Osteoblast (primary cell): ENCODE data around the gene TREM1. TPM values are rescaled to one million over a fixed set of nuclear protein-coding genes. Genes with fewer than 3 reads are reported as not detected.
A peak's percentile ranks its signal among the peaks of the same experiment; 100 is the strongest.
"Not testable (repeated sequence)": the region's sequence is repeated elsewhere in the genome, so short reads cannot be mapped to it uniquely, and the experiment has no call there.

Experiments
- DNase-seq: peaks from one replicate; pipeline ENCODE4 v3.0.0; 2011; ENCODE audit warnings: low spot score, mixed read lengths; ENCODE audit not compliant: insufficient read length; ENCODE audit errors: missing footprints
- H2AFZ ChIP-seq: 2 replicates; pipeline ENCODE4 v1.6.0; 2011; ENCODE audit warnings: mild to moderate bottlenecking, low read length
- H3K27ac ChIP-seq: 2 replicates; pipeline ENCODE4 v1.5.1; 2011; ENCODE audit warnings: mild to moderate bottlenecking, low read depth, low read length, moderate library complexity
- H3K27me3 ChIP-seq: 2 replicates; pipeline ENCODE4 v1.6.0; 2012; ENCODE audit warnings: mild to moderate bottlenecking, control low read depth, inconsistent platforms, low read length, moderate library complexity; ENCODE audit not compliant: insufficient read depth
- H3K36me3 ChIP-seq: 2 replicates; pipeline ENCODE4 v1.5.1; 2011; ENCODE audit warnings: mild to moderate bottlenecking, low read length, control low read depth, moderate library complexity; ENCODE audit not compliant: insufficient read depth
- H3K4me1 ChIP-seq: 2 replicates; pipeline ENCODE4 v1.5.1; 2011; ENCODE audit warnings: mild to moderate bottlenecking, low read length, control low read depth, moderate library complexity; ENCODE audit not compliant: insufficient read depth
- H3K4me2 ChIP-seq: 2 replicates; pipeline ENCODE4 v1.6.0; 2011; ENCODE audit warnings: mild to moderate bottlenecking, low read length; ENCODE audit not compliant: insufficient read depth
- H3K4me3 ChIP-seq: fragments of 200-600 bp; sonication (generic); 3 replicates; pipeline ENCODE4 v1.5.1; 2012; ENCODE audit warnings: mild to moderate bottlenecking, low read length, inconsistent platforms; ENCODE audit not compliant: insufficient read depth
- H3K79me2 ChIP-seq: 2 replicates; pipeline ENCODE4 v1.6.0; 2012; ENCODE audit warnings: mild to moderate bottlenecking, low read length, control low read depth, inconsistent platforms; ENCODE audit not compliant: insufficient read depth
- H3K9me3 ChIP-seq: 2 replicates; pipeline ENCODE4 v1.5.1; 2011; ENCODE audit warnings: low read depth, low read length, control low read depth
- H4K20me1 ChIP-seq: 2 replicates; pipeline ENCODE4 v1.6.0; 2012; ENCODE audit warnings: mild to moderate bottlenecking, low read length, control low read depth; ENCODE audit not compliant: insufficient read depth
- total RNA-seq: library from RNA; depleted of rRNA; stranded (reverse); fragments of >200 nt; gene quantifications from 2 replicates; pipeline ENCODE4 v1.2.3, GENCODE V29; 2012
- TF ChIP-seq, protein P1 (sequence below): IDR thresholded peaks from 2 replicates; pipeline ENCODE4 v1.5.1; 2011; ENCODE audit warnings: mild to moderate bottlenecking, low read depth, low read length, moderate library complexity; ENCODE audit errors: extremely low read depth

Gene TREM1
- total RNA-seq, 1 donor = 0.72 TPM

DNA sequence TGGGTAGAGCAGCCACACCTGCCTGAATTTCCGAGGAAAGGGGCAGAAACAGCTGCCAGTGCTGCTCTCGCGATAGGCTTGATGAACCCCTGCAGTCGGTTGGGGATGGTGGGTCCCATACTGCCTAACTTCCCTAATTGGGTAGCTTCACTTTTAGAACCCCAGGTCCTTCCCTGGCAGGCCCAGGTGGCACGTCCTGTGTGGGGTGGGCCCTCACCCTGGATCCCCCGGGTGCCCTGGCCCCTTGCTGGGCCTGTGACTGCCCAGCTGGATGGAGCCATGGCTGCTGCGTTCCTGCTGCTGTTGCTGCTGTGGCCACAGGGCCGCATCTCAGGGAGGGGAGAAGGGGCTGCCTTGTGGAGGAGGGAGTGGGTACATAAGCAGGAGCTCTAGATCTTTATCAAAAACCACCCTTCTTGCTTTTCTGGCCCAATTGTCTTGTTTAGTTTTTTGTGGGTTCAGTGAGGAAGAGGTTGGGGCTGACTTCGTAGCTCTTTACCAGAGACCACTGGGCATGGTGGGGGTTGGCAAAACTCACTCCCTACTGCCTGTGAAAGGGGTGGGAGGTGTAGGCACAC lies 39.1 kb downstream of the TREM1 start:
- Histone ChIP-seq H2AFZ (no peak overlapping the region), H3K9me3 (no peaks in the 10 kb centered on the region), H3K4me2 (no peak overlapping the region), H4K20me1 (no peaks in the 10 kb centered on the region), H3K4me3 (no peak overlapping the region), H3K79me2 (no peaks in the 10 kb centered on the region), H3K27me3 (no peaks in the 10 kb centered on the region), H3K36me3 (no peaks in the 10 kb centered on the region), H3K27ac (no peak overlapping the region), H3K4me1 (no peaks in the 10 kb centered on the region)
- TF ChIP-seq, protein P1, sequence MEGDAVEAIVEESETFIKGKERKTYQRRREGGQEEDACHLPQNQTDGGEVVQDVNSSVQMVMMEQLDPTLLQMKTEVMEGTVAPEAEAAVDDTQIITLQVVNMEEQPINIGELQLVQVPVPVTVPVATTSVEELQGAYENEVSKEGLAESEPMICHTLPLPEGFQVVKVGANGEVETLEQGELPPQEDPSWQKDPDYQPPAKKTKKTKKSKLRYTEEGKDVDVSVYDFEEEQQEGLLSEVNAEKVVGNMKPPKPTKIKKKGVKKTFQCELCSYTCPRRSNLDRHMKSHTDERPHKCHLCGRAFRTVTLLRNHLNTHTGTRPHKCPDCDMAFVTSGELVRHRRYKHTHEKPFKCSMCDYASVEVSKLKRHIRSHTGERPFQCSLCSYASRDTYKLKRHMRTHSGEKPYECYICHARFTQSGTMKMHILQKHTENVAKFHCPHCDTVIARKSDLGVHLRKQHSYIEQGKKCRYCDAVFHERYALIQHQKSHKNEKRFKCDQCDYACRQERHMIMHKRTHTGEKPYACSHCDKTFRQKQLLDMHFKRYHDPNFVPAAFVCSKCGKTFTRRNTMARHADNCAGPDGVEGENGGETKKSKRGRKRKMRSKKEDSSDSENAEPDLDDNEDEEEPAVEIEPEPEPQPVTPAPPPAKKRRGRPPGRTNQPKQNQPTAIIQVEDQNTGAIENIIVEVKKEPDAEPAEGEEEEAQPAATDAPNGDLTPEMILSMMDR = no peak
- DNase-seq = peak; percentile 77

DNA sequence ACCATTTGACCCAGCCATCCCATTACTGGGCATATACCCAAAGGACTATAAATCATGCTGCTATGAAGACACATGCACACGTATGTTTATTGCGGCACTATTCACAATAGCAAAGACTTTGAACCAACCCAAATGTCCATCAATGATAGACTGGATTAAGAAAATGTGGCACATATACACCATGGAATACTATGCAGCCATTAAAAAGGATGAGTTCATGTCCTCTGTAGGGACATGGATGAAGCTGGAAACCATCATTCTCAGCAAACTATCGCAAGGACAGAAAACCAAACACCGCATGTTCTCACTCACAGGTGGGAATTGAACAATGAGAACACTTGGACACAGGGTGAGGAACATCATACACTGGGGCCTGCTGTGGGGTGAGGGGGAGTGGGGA lies 40.0 kb downstream of the TREM1 start:
- not testable (repeated sequence) for H3K79me2 ChIP-seq, H3K36me3 ChIP-seq, H3K4me2 ChIP-seq, H3K27me3 ChIP-seq, H3K27ac ChIP-seq, H3K9me3 ChIP-seq, H2AFZ ChIP-seq, H3K4me3 ChIP-seq, H3K4me1 ChIP-seq, H4K20me1 ChIP-seq, DNase-seq

DNA sequence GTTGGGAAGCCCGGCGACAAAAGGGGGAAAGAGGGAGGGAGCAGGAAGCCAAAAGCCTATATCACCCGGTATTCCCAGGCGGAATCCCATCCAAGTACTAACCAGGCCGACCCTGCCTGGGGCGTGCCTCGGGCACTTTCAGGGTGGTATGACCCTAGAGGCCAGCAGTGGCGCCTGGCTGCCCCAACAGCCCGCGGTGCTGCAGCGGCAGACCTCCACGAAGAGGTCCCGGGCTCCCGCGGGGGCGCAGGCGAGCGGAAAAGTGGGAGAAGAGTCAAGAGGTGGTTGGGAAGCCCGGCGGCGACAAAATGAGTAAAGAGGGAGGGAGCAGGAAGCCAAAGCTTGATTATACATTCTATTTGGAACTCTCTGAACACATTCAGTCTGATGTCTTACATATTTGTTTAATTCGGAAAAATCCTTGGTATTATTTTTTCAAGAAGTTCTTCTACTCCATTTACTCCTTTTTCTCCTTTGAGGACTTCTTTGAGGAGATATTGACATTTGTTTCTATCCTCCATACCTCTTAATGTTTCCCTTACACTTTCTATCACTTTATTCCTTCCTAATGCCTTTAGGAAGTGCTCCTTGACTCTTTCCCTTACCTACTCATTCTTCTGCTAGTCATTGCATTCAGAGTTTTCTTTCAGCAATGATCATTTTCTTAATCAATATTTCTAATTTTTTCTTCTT lies 46.9 kb downstream of the TREM1 start:
- Histone ChIP-seq H3K79me2 (no peaks in the 10 kb centered on the region), H3K27me3 (peaks cover 26% of the 10 kb centered on the region), H3K4me3 (no peak overlapping the region), H3K27ac (no peak overlapping the region), H2AFZ (no peak overlapping the region), H3K4me2 (no peak overlapping the region), H3K4me1 (no peaks in the 10 kb centered on the region), H4K20me1 (no peaks in the 10 kb centered on the region), H3K36me3 (no peaks in the 10 kb centered on the region), H3K9me3 (no peaks in the 10 kb centered on the region)
- TF ChIP-seq, protein P1 = no peak
- DNase-seq = no peak

DNA sequence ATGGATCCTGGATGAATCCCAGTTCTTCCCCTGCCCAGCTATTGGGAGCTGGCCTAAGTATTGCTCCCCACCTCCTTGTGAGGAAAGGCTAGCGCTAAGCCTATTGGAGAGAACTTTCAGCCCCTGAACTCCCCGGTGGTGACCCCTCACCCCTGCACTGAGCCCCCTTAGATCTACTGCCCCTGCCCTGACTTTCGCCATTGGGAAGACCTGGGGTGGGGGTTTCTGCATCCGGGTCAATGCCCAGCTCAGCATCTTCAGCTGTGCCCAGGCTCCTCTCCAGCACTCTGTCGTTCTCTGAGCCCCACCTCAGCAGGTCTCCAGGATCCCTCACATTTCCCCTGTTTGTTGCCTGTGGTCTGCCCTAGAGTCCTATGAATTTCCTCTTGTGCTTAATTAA lies 49.4 kb downstream of the TREM1 start:
- no peak for DNase-seq
- H3K27ac ChIP-seq = no peak overlapping the region

More for the DNA sequence above, 49.4 kb downstream of the TREM1 start:
- no peak overlapping the region for H2AFZ ChIP-seq
- H3K27me3 ChIP-seq = peaks cover 26% of the 10 kb centered on the region
- H3K4me2 ChIP-seq = no peak overlapping the region
- no peaks in the 10 kb centered on the region for H3K36me3 ChIP-seq
- TF ChIP-seq, protein P1 = no peak
- no peaks in the 10 kb centered on the region for H3K9me3 ChIP-seq
- H3K4me1 ChIP-seq = no peaks in the 10 kb centered on the region
- no peak overlapping the region for H3K4me3 ChIP-seq
- no peaks in the 10 kb centered on the region for H4K20me1 ChIP-seq
- no peaks in the 10 kb centered on the region for H3K79me2 ChIP-seq
